HG03457 (cell line): ENCODE data around the gene CYTH1.

Experiments
- ATAC-seq: cut with Tn5 transposase; IDR thresholded peaks from one replicate; pipeline ENCODE4 v1.9.1; 2021; ENCODE audit warnings: moderate number of reproducible peaks; ENCODE audit not compliant: unreplicated experiment

CYTH1 gene

GRCh38 chr17:78696016-78696982 lies 85.8 kb downstream of the CYTH1 start:
- ATAC-seq, result no peak

DNA sequence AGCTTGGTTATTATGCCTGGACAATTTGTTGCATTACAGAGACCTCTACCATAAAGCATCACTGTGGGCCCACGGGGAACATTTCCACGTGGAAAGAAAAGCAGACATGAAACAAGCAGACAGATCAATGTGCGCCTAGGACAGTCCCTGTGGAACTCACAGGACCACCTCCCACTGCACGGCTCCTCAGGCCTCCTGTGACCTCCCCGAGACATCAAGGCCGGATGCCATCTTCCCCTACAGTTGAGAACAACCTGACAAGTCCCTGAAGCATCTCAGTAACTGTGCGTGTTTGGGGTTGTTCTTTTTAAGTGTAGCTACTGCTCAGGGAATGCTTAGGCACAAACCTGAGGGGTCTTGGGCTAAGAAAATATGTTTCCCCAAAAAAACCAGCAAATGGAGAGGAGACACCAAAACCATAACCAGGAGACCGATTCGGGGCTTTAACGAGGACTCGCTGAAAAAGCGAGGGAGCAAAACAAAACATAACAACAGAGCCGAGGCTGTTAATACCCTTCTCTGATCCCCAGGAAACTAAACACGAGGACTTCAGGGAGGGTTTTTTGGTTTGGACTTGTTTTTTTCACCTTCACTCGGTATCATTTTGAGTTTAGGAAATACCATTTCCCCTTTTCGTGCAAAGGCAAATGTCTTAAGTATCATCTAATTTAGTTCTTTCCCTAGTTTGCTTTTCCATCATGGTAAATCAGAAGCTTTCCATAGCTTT lies 87.1 kb downstream of the CYTH1 start:
- no peak for ATAC-seq

DNA sequence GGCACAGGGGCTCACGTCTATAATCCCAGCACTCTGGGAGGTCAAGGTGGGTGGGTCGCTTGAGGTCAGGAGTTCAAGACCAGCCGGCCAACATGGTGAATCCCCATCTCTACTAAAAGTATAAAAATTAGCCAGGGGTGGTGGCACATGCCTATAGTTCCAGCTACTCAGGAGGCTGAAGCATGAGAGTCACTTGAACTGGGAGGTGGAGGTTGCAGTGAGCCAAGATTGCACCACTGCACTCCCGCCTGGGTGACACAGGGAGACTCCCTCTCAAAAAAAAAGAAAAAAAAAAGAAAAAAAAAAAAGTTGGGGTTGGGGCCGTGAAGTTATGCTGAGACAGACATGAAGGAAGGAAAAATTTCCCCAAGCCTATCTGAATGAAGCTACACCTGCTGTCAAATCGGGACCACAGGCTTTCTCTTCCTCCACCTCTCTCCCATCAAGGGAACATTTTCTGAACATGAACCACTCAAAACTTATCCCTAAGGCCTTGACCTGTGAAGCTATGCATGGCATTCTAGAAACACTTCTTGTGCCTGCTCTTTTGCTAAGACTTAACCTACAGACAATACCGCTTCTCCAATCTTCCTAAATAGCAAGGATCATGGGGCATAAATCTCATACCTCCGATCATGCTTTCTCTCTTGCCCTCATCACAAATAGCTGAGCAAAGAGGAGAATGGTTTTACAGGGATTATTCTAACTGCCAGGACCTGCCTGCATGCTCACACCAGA lies 88.6 kb downstream of the CYTH1 start:
- no peak for ATAC-seq

DNA sequence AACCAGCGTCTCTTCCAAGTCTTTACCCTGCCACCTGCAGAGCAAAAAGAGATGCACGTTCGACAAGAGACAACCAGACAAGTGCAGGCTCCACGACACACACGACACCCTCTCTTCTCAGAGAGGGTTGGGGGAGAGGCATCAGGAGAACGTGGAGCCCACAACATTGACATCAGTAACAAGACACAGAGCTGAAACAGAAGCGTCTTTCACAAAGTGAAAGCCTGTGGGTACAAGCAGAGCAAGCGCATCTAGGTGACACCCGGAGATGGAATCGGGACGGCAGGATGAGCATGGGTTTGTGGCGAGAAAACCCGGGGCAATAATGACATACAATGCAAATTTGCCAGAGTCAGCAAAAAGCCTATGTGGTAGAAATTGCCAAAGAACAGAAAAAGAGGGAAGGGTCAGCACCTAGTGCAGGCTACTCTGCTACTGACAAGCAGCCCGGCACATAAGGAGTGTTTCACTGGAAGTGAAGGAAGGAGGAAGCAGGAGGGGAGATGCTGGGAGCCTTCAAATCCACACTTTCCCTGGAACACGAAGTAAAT lies 89.5 kb downstream of the CYTH1 start:
- no peak for ATAC-seq

DNA sequence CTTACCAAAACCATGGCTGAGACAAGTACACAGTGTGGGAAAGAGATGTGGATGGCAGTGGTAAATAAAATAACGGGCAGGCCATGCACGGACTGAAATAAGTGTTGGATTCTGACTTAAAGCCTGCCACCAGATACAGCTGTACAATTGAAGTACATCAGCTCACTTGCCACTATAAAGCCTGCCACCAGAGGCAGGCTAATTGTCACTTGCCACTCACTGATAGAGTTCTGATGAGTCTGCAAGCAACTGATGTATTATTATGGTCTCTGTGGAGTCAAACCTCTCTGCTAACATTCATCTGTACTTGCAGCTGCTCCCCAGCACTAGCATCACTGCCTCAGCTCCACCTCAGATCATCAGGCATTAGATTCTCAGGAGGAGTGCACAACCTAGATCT lies 93.0 kb downstream of the CYTH1 start:
- no peak for ATAC-seq

DNA sequence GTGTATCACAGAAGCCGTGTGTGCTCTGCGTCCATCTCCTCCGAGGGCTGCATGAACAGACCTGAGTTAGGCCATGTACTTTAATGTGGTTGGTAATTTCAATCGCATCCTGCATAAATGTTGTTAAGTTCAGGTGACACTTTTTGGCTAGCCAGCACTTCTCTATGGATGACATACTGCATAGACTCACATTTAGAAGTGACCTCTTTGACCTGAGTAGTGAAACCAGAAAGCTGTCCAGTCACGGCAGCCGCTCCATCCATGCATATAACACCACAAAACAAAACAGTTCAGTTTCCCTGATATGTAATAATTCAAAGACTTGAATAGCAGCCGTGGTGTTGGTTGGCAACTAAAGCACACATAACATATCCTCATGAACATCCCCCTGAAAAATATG lies 94.1 kb downstream of the CYTH1 start:
- no peak for ATAC-seq

DNA sequence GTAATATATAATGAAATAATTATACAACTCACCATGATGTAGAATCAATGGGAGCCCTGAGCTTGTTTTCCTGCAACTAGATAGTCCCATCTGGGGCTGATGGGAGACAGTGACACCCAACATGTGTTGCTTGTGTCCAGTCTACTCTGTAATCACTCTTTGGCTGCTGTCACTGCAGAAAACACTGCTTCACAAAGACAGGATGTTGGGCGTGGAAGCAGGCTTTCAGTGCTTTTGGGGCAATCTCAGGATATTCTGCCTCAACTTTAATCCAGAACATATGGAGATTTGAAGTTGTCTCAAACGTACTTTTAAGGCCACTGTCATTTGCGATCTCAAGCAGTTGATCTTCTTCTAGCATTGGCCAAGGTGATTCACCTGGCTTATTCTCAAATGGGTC lies 94.9 kb downstream of the CYTH1 start:
- ATAC-seq, result no peak

GRCh38 chr17:78684026-78684425 lies 98.0 kb downstream of the CYTH1 start:
- ATAC-seq, result no peak

DNA sequence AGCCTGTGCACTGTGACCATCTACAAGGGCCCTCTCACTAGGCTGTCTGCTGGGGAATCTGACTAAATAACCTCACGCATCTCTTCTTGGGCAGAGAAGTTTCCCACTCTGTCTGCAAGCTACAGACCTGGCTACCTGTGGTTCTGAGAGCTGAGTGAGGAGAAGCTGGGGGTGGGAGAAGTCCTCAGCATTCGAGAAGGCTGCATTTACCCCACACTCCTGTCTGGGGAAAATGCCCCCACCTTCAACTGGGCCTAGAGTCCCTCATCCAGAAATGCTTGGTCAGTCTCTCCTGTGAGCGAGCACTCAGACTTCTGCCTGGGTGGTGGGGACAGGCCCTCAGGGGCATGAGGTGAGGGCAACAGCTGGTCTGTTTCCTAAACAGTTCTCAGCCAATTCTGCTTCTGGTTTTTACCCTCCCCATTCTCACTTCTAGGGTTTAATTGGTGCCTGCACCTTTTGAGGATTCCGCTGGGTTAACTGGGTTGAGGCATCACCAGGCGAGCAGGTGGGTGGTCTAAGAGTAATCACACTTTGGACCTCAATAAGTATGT lies 98.6 kb downstream of the CYTH1 start:
- no peak for ATAC-seq

DNA sequence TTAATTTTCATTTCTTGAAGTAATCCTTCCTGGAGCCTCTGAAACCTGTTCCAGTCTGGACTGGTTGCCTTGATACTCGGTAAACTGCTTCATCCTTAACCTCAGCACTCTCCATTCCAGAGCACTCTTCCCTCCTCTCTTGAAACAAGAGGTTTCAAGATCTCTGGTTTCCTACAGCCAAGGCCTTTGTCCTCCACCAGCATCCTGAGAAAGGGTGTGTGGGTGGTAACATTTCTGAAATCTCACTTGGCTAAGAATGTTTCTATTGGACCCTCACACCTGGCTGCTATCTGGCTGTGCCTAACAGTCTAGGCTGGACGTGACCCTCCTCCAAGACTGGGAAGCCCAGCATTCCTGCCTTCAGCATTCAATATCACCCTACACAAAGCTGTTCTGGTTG lies 99.7 kb downstream of the CYTH1 start:
- ATAC-seq, result no peak

- no peak for ATAC-seq
Measured at GRCh38 chr17:78680436-78680835, 101.6 kb downstream of the CYTH1 start.

DNA sequence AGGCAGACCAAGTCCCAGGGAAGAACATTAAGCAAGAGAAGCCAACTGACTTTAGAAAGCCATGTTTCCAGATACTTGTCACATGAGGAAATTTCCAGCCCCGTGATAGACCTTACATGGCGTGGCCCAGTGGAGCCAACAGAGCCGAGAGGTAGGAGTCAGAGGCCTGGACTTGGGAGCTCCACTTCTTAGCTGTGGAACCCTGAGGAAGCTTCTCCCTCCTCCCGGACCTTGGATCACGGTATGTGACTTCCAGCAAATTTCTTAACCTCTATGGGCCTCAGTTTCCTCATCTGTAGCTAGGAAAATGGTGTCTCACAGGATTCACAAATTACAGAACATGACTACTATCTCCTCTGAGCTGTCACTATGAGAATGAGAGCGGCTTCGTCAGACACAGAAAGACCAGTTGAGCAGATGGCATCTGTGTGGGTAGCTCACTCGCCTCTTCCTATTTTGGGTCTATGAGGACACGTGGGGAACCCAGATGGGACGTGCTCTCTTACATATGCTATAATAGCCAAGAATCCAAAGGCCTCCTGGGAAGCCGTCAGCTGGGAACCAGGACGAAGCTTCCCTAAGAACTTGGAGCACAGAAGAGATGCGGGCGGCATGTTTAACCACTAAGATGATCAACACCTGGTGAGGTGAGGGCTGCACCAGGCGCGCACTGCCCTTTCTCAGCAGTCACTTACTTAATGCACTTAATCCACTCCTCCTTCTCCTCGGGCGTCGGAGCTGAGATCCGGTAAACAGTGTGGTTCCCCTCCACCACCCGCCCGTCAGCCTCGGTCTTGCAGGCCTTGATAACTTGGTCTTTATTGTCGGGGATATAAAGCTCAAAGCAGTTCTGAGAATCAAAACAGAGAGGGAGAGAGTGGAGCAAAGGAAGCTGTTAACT lies 102.3 kb downstream of the CYTH1 start:
- ATAC-seq, result no peak

- no peak for ATAC-seq
Measured at GRCh38 chr17:78678711-78679110, 103.4 kb downstream of the CYTH1 start.

- no peak for ATAC-seq
Measured at GRCh38 chr17:78678222-78678557, 103.9 kb downstream of the CYTH1 start.

DNA sequence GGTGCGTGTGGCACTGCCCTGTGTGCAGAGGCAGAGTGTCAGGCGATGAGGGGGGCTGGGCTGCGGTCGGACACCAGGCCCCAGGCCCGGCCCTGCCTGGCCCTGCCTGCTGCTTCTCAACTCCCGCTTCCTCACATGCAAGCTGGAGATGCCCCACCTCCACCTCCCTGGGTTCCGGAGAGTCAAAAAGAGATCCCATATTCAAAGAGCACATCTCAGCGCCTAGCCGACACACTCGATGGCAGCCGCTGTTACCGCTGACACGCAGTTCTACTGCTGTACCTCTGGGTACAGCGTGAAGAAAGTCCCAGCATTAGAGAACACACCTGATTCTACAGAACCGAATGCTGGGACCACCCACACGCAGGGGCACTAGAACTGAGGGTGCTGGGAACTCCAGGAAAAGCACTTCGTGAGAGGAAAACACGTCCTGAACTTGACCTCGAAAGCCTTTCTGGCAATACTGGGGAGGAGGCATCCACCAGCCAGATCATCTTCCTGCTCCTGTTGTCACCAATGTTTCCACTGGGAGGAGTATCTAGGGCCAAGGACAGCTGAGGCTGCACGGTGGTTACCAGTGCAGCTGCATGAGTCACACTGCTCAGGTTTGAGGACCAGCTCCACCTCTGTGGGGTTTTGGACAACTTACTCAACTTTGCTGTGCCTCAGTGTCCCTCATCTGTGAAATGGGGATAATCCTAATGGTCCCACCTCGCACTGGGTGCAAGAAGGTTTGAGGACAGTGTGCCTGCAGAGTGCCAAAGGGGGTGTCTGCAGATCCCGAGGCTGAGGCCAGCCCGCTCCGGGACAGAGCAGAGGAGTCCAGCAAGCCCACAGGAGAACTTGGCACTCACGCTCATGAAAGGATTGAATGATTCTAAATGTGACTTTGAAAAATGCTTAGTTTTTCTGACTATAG lies 104.5 kb downstream of the CYTH1 start:
- ATAC-seq, result no peak

GRCh38 chr17:78676412-78677302 lies 105.4 kb downstream of the CYTH1 start:
- ATAC-seq, result no peak

DNA sequence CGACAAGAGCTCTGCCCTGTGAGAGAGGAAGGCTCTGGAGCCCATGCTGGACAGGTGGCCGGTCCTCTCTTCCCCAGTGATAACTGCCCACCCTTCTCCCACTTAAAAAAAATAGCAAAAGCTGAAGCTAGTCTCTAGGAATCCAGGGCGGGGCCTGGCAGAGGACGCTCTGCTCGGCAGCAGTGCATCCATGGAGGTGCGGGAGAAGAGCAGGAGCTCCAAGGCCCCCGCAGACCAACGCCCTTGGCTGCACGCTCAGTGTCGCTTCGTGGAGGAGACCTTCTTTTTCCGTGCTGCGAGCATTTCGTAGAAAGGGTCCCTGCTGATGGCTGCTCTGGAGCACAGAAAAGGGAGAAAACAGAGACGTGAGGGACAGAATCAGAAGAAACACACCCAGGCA lies 106.2 kb downstream of the CYTH1 start:
- no peak for ATAC-seq

DNA sequence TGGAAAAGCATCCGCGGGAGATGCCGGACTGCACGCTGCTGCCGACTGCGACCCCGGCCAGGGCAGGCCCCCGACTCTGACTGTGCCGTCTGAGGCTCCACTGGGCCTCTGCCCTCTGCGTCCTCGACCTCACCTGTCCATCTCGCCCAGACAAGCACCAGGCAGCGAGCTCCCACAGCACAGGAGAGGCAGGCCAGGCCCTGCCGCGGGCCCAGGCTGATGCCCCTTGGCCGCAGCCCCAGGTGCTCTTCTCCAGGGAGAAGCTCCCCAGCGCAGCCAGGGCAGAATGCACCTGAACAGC lies 106.8 kb downstream of the CYTH1 start:
- no peak for ATAC-seq
